ENCODE data around the gene CACNA1H. TPM values are rescaled to one million over a fixed set of nuclear protein-coding genes. Genes with fewer than 3 reads are reported as not detected.

The CACNA1H gene
- total RNA-seq (2021; fragmentation: NEBNext Ultra II Directional; extraction: Animal tissue kit (Norgen Biotek cat#: 25700)) (27.2 and 28.7 TPM in 2 replicates), polyA plus RNA-seq (2011; rRNA removed) (14.0 and 27.4 TPM in 2 replicates), polyA minus RNA-seq (2011; rRNA and poly(A)+ RNA removed) (19.8 and 20.5 TPM in 2 replicates)
- polyA plus RNA-seq (2011; cell fraction: cytosol; rRNA removed) = 21.0 TPM
- 192 TPM for polyA plus RNA-seq (2011; cell fraction: nucleus; rRNA removed)
- polyA plus RNA-seq (2012, experiment 1 of 2) = 17.0 to 33.1 TPM (median 28.7 TPM) in 4 replicates
- polyA plus RNA-seq (2012, experiment 2 of 2) = 13.4 TPM
- 23.4 TPM for polyA plus RNA-seq (2013, experiment 1 of 2)
- 21.4 TPM for polyA plus RNA-seq (2013, experiment 2 of 2)
- 16.3 TPM for polyA minus RNA-seq (2011; cell fraction: cytosol; rRNA and poly(A)+ RNA removed)
- 43.3 TPM for polyA minus RNA-seq (2011; cell fraction: nucleus; rRNA and poly(A)+ RNA removed)
- long read RNA-seq, experiment 1, partial matches to known transcripts = 6 of 15 reads
- long read RNA-seq, experiment 1, other reads (novel, unspliced or antisense) = 9 of 15 reads
- long read RNA-seq, experiment 2 = 0 reads

GRCh38 chr16:1152651-1153259 is at the start of gene CACNA1H:
Gene CACNA1H, plus strand, starts transcription at chr16:1153106. Its CDS starts 632 bp downstream, at chr16:1153738.
- H2AK5ac ChIP-seq (ENCODE audit: low read depth, low read length) = no peak within 1 kb of the TSS
- peak within 1 kb of the TSS; percentile 33 for H4K5ac ChIP-seq (ENCODE audit: insufficient read length, low read depth, low read length)
- H2AFZ ChIP-seq (ENCODE audit: low read length) = no peak within 1 kb of the TSS
- H3K23me2 ChIP-seq (ENCODE audit: low read depth, low read length) = peaks cover 3% of the 10 kb centered on the region; the same call in 1 of the 2 replicates
- H3K9me3 ChIP-seq (ENCODE audit: insufficient read depth in 2 of 2, low read depth in 1 of 2, low read length in 1 of 2) = no peaks in the 10 kb centered on the region
- H3K9ac ChIP-seq (replicated peaks in 1 of 4; ENCODE audit: extremely low read depth in 1 of 4, low read depth in 3 of 4, low read length in 3 of 4) = peak within 1 kb of the TSS in 1 of 4 experiments; percentile 51; a peak in 1 of 7 replicates
- peaks cover 5% of the 10 kb centered on the region for H3K79me1 ChIP-seq (ENCODE audit: low read depth, low read length)
- H3K56ac ChIP-seq (replicated peaks; ENCODE audit: insufficient read length, low read depth, low read length) = no peak within 1 kb of the TSS
- peak within 1 kb of the TSS; percentile 96 for H4K91ac ChIP-seq (replicated peaks; ENCODE audit: insufficient read length, low read length)
- 0 out of 2 replicates have a peak within 1 kb of the TSS, but pooled peaks have one; percentile 81 for H2BK15ac ChIP-seq (ENCODE audit: low read length)
- H3K23ac ChIP-seq (ENCODE audit: insufficient read length) = no peak within 1 kb of the TSS
- H3K4me2 ChIP-seq (ENCODE audit: insufficient read depth in 1 of 2, low read depth in 2 of 2, low read length in 2 of 2) = peak within 1 kb of the TSS; percentile 46 to 71
- no peak within 1 kb of the TSS for H2BK20ac ChIP-seq (ENCODE audit: low read length)
- H3K14ac ChIP-seq (ENCODE audit: insufficient read length) = no peak within 1 kb of the TSS
- peak within 1 kb of the TSS; percentile 89 for H4K8ac ChIP-seq (ENCODE audit: extremely low read depth, insufficient read depth, low read length)
- peak within 1 kb of the TSS; percentile 40 to 69 (median 48) for H3K4me3 ChIP-seq (ENCODE audit: extremely low read depth in 1 of 4, insufficient read depth in 2 of 4, low read depth in 3 of 4, low read length in 4 of 4)
- peak within 1 kb of the TSS; percentile 60; the same call in 1 of the 2 replicates for H2BK12ac ChIP-seq (ENCODE audit: low read depth, low read length)
- peaks cover 0 to 23% of the 10 kb centered on the region in 2 experiments; a peak in 1 of 4 replicates for H3K79me2 ChIP-seq (ENCODE audit: control insufficient read depth in 1 of 2, insufficient read depth in 2 of 2, low read length in 2 of 2)
- H2BK5ac ChIP-seq (ENCODE audit: low read depth, low read length) = peak within 1 kb of the TSS; percentile 60; the same call in 1 of the 2 replicates
- H3K4me1 ChIP-seq (replicated peaks in 1 of 4; ENCODE audit: control insufficient read depth in 3 of 4, insufficient read depth in 4 of 4, low read length in 3 of 4) = peaks cover 0 to 14% (median 9%) of the 10 kb centered on the region in 4 experiments; a peak in 5 of 7 replicates
- peaks cover 0 to 4% (median 0%) of the 10 kb centered on the region in 4 experiments; a peak in 2 of 7 replicates for H3K27me3 ChIP-seq (replicated peaks in 1 of 4; ENCODE audit: control insufficient read depth in 3 of 4, extremely low read depth in 1 of 4, insufficient read depth in 3 of 4, low read length in 3 of 4)
- POLR2A ChIA-PET (ENCODE audit: partially characterized antibody) = interaction anchor here (1.0 kb wide), 1 partner anchor 10 kb away, joined by 4 read pairs; no protein-coding TSS in a partner anchor
- CTCF ChIA-PET (ENCODE audit: partially characterized antibody) = interaction anchor here (1.2 to 1.3 kb wide), 2 partner anchors 95 to 148 kb away, joined by 3 to 5 read pairs; no protein-coding TSS in a partner anchor
- WGBS, 2 experiments (ENCODE audit: extremely low coverage in 1 of 2, insufficient coverage in 1 of 2, insufficient read length in 1 of 2, insufficient replicate concordance in 2 of 2, low coverage in 1 of 2, low lambda C conversion rate in 2 of 2, missing lambda C conversion rate in 1 of 2) = no CpG with 5 or more reads among the region's 98 CpGs
- peak within 1 kb of the TSS; percentile 71 for H3K18ac ChIP-seq (ENCODE audit: extremely low read depth, low read length)
- H2BK120ac ChIP-seq (replicated peaks; ENCODE audit: low read depth, low read length) = no peak within 1 kb of the TSS
- DNase-seq (ENCODE audit: low read depth in 1 of 2, low spot score in 2 of 2) = peak in 1 of 2 experiments; percentile 81
- peaks cover 0 to 17% of the 10 kb centered on the region in 2 experiments for H4K20me1 ChIP-seq (replicated peaks in 1 of 2; ENCODE audit: control insufficient read depth in 1 of 2, insufficient read depth in 2 of 2, low read length in 2 of 2)
- no peak within 1 kb of the TSS for H3K4ac ChIP-seq (replicated peaks; ENCODE audit: insufficient read length, low read depth, low read length)
- FAIRE-seq = no peak
- H3K36me3 ChIP-seq (ENCODE audit: control insufficient read depth in 2 of 4, insufficient read depth in 4 of 4, low read length in 3 of 4) = no peaks in the 10 kb centered on the region
- TF ChIP-seq EGR1 (IDR thresholded peaks at IDR 0.05; ENCODE audit: borderline replicate concordance, low read depth, low read length) = peak; percentile 94
- TF ChIP-seq, protein P1, sequence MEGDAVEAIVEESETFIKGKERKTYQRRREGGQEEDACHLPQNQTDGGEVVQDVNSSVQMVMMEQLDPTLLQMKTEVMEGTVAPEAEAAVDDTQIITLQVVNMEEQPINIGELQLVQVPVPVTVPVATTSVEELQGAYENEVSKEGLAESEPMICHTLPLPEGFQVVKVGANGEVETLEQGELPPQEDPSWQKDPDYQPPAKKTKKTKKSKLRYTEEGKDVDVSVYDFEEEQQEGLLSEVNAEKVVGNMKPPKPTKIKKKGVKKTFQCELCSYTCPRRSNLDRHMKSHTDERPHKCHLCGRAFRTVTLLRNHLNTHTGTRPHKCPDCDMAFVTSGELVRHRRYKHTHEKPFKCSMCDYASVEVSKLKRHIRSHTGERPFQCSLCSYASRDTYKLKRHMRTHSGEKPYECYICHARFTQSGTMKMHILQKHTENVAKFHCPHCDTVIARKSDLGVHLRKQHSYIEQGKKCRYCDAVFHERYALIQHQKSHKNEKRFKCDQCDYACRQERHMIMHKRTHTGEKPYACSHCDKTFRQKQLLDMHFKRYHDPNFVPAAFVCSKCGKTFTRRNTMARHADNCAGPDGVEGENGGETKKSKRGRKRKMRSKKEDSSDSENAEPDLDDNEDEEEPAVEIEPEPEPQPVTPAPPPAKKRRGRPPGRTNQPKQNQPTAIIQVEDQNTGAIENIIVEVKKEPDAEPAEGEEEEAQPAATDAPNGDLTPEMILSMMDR (IDR thresholded peaks at IDR 0.05; ENCODE audit: control extremely low read depth in 1 of 3, insufficient read depth in 1 of 3, low read depth in 1 of 3, low read length in 3 of 3) = peak in 1 of 3 experiments; percentile 13; a peak in 1 of 4 replicates
- TF ChIP-seq FOSL1 (IDR thresholded peaks at IDR 0.05; ENCODE audit: insufficient read depth, low read depth, low read length) = no peak
- no peak within 1 kb of the TSS for H3K27ac ChIP-seq (ENCODE audit: low read depth, low read length)
